GM12891 (cell line): ENCODE results near the gene CTTN.

Experiments used
- POLR2A ChIP-seq: IDR thresholded peaks from 2 replicates; pipeline ENCODE4 v1.6.1; 2011; ENCODE audit warnings: low read depth, low read length, control low read depth
- POLR2AphosphoS5 ChIP-seq: IDR thresholded peaks from 2 replicates; pipeline ENCODE4 v1.6.1; 2011; ENCODE audit warnings: low read depth, low read length, control low read depth

DNA sequence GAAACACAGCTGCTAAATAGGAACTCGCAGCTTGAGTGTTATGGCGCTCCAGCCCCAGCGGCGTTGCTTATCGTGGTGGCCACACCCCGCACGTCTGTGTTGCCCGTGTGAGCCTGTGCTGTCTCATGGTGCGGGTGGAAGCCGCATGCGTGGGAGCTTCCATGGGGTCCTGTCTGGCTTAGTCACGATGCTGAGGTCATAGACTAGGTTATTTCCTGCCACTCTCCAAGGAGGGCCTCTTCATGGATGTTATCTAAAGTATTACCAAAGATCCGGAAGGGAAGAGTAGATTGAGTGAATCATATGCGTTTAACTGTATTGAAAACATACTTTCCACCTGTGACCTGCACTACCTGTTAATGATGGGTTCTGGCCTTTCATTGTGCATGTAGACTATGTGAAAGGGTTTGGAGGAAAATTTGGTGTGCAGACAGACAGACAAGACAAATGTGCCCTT lies 21.7 kb downstream of the CTTN start:
- TF ChIP-seq POLR2AphosphoS5: no peak
- TF ChIP-seq POLR2A: no peak
